Activated CD4-positive, alpha-beta T cell treated with anti-CD3 and anti-CD28 coated beads for 1 hour (primary cell): ENCODE results near the gene ANKRD45.
"Not testable (repeated sequence)": the region's sequence is repeated elsewhere in the genome, so short reads cannot be mapped to it uniquely, and the experiment has no call there.

Experiments used
- DNase-seq: peaks from one replicate; pipeline ENCODE4 v3.0.0-alpha.2; 2020

ANKRD45 gene

DNA sequence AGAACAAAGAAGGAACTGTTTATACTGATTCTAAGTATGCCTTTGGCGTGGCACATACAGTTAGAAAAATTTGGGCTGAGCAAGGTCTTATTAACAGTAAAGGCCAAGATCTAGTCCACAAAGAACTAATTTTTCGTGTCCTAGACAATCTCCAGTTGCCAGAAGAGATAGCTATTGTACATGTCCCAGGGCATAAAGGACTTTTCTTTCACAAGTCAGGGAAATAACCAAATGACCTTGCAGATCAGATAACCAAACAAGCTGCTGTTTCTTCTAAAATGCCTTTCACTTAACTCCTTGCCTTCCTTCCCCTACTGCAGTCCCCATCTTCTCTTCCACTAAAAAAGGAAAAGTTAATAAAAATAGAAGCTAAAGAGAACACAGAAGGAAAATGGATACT, 30.5 kb downstream of the ANKRD45 start:
- no peak for DNase-seq

GRCh38 chr1:173638043-173639021, 31.3 kb downstream of the ANKRD45 start:
- DNase-seq: no peak

DNA sequence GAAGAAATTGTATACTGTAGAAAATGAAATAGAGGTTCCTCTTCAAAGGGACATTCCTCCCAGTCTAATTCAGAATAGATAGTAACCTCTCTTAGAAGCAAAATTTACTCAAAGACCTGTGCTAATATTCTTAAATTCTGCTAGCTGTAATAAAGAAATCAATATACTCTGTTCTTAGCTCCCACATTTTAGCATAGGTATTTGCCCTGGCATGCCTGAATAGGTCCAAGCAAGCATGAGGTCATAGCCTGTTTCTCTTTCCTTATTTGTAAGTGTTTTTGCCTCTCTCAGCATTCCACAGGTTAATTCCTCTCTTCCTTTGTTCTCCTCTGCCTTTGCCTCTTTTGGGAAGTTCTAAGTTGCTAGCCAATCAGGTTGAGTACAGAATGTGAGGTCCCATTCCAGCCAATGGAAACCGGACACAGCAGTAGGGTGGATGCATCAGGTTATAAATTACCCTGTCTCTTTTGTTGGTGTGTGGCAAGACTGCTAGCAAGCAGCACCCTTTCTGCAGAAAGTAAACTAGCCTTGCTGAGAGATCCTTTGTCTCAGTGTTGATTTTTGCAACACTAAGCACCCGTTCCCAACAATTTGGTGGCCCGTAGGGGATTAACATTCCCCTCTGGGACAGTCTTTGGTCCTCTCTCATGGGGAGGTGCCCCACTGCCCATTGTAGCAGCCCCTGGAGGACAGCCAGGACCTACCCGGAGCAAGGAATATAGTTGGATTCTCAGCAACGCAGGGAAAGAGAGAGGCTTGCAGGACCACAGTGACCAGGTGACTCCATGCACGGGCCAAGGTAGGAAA, 32.2 kb downstream of the ANKRD45 start:
- DNase-seq: not testable (repeated sequence)

DNA sequence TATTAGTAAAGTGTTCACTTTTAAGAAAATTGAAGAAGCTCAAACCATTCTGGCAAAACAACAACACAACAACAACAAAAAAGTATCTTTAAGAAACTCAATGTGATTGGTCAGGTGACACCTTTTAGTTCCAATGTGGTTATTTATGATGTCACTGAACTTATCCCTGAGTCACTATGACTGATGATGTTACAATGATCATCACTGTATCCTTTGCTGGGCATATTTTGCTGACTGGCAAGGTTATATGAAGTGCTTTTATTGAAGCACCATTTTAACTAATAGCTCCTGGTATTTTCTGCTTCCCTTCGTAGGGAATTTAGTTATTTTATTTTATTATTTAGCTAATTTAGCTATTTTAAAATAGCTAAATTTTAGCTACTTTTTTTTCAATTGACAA, 34.5 kb downstream of the ANKRD45 start, which contains the start of gene TEX50:
Gene TEX50, plus strand, starts transcription at position 223 of the 400 bp plus-strand sequence. CDS start 184 bp downstream, outside the sequence.
- DNase-seq: no peak

GRCh38 chr1:173628888-173629287, 40.8 kb downstream of the ANKRD45 start:
- DNase-seq: no peak

- DNase-seq: no peak
Observed at GRCh38 chr1:173627269-173627668, 42.4 kb downstream of the ANKRD45 start.

DNA sequence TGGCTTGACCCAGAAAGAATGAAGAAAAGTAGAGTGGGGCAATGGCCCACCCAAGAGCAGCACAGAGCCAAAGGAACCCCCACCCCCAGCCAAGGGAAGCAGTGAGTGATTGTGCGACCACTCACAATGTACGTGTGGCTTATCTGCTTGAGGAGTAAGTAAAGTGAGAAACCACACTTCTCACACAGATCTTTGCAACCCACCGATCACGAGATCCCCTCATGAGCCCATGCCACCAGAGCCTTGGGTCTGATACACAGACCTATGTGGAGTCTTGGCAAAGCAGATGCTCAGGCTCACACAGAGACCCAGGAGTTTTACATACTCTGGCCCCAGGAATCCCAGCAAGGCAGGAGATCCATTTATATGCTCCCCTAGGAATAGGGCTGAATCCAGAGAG, 52.8 kb downstream of the ANKRD45 start:
- DNase-seq: no peak

DNA sequence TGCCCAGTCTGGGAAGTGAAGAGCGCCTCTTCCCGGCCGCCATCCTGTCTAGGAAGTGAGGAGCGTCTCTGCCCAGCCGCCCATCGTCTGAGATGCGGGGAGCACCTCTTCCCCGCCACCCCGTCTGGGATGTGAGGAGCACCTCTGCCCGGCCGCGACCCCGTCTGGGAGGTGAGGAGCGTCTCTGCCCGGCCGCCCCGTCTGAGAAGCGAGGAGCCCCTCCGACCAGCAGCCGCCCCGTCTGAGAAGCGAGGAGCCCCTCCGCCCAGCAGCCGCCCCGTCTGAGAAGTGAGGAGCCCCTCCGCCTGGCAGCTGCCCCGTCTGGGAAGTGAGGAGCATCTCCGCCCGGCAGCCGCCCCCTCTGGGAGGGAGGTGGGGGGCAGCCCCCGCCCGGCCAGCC, 56.6 kb downstream of the ANKRD45 start:
- not testable (repeated sequence) for DNase-seq

DNA sequence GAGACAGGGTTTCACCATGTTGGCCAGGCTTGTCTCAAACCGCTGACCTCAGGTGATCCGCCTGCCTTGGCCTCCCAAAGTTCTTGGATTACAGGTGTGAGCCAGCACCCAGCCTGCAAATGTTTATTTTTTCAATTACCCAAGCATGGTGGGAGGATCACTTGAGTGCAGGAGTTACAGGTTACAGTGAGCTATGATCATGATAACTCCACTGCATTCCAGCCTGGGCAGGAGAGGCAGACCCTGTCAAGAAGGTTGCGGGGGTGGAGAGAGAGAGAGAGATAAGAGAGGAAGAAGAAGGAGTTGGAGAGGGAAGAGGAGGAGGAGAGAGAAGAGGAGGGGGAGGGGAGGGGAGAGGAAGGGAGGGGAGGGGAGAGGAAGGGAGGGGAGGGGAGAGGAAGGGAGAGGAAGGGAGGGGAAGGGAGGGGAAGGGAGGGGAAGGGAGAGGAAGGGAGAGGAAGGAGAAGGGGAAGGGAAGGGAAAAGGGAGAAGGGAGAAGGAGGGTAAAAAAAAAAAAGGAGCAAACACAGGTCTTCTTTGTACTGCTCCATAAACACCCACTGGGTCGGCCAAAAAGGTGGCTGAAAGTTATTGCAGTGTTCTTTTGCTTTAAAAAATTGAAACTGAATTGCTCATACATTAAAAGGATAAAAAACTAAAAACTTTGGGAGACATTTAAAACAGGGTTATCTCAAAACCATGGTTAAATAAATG, 61.0 kb downstream of the ANKRD45 start:
- no peak for DNase-seq

- no peak for DNase-seq
Observed at GRCh38 chr1:173603056-173603591, 66.5 kb downstream of the ANKRD45 start, which contains the start of gene SLC9C2. SLC9C2 (minus strand) TSS chr1:173603072; CDS start chr1:173601776, 1,296 bp downstream.

GRCh38 chr1:173601588-173601987, 68.1 kb downstream of the ANKRD45 start:
- DNase-seq: no peak

DNA sequence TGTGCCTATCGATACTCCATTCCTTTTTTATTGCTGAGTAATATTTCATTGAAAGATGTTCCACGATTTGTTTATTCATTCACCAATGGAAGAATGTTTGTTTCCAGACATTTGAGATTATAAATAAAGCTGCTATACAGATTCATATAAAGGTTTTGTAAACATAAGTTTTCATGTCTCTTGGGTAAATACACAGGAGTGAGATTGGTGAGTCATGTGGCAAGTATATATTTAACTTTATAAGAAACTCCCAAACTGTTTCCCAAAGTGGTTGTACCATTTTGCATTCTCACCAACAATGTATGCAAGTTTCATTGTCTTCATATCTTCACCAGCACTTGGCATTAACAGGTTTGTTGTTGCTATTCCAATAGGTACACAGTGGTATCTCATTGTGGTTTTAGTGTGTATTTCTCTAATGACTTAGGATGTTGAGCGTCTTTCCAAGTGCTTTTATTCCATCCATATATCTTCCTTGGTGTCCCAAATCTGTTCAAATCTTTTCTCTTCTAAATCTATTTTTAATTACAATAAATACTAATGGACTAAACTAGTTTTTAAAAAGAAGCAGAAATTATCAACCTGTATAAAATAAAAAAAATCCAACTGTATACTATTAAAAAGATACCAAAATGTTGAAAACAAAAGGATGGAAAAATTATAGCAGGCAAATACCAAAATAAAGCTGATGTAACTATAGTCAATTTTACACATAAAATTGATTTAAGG, 73.4 kb downstream of the ANKRD45 start:
- DNase-seq: no peak

DNA sequence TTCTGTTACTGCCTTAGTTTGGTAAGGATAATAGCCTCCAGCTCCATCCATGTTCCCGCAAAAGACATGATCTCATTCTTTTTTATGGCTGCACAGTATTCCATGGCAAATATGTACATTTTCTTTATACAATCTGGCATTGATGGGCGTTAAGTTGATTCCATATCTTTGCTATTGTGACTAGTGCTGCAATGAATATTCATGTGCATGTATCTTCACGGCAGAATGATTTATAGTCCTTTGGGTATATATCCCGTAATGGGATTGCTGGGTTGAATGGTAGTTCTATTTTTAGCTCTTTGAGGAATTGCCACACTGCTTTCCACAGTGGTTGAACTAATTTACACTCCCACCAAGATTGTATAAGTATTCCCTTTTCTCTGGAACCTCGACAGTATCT, 78.5 kb downstream of the ANKRD45 start:
- not testable (repeated sequence) for DNase-seq

DNA sequence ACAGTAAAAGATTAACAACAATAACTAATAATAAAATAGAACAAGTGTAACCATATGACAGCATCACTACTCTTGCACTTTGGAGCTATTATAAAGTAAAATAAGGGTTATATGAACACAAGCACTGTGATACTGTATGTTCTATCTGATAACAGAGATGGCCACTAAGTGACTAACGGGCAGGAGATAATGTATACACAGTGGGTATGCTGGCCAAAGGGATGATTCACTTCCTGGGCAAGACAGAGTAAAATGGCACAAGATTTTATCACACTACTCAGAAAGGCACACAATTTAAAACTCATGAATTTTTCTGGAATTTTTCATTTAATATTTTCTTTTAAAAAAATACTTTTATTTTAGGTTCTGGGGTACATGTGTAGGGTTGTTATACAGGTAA, 79.1 kb downstream of the ANKRD45 start:
- no peak for DNase-seq

- no peak for DNase-seq
Observed at GRCh38 chr1:173581383-173582079, 88.1 kb downstream of the ANKRD45 start.

DNA sequence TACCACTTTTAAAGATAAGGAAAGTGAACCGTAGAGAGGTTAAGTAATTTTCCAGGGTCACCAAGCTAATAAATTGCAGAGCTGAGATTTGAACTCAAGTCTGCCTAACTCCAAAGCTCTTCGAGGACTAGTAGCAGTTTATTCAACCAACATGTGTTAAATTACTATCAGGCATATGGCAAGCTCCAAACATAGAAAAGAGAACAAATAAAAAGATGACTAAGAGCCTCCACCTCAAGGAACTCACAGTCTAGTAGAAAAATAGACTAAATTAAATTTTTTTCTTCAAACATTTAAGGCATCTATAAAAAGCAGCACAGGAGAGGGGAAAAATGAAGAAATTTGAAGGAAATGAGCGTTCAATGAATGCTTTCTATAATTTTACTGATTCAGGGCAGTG, 89.0 kb downstream of the ANKRD45 start:
- no peak for DNase-seq

DNA sequence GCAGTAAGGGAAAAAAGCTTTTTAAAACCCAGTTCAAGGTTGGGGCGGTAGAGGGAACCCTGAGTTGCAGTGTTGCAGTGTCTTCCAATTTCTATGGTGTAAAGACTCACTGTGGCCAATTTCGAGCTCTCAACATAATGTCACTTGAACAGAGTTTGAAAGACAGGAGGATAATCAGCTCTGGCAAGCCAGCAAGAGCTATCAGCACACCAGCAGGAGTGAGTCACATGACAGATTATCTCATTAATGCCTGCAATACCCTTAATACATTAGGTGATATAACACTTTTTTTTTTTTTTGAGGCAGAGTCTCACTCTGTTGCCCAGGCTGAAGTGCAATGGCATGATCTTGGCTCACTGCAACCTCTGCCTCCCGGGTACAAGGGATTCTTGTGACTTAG, 89.6 kb downstream of the ANKRD45 start:
- no peak for DNase-seq

GRCh38 chr1:173573596-173573995, 96.1 kb downstream of the ANKRD45 start:
- DNase-seq: no peak

DNA sequence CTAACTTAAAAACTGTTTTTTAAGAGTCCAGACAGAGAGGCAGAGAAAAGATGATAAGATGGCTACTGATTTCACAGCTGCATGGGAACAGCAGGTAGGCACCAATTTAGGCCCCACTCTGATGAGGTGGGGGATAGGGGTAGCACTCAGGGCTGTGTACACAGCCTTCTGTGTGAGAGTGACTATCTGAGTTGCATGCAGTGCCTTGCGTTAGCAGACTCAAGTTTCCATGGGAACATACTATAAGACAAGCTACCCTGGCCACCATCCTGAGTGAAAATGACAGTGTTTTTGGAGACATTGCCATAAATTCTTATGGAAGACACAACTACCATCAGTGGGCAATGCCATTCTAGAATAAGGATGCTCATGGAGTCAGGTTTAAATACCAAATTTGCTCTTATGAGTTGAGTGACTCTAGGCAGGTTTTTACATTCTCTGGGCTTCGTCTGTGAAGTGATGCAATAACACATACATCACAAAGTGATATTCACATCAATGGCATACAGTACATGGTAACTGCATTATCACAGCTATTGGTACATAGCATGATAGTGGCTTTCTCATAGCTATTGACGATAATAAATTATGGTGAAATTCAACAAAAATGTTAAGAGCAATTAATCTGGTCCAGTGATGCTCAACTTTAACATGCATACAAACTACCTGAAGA, 97.3 kb downstream of the ANKRD45 start:
- no peak for DNase-seq

- DNase-seq: no peak
Observed at GRCh38 chr1:173570370-173571007, 99.2 kb downstream of the ANKRD45 start.
